Fibroblast of the conjunctiva (primary cell): ENCODE results near the gene TNFRSF12A.
"Not testable (repeated sequence)": the region's sequence is repeated elsewhere in the genome, so short reads cannot be mapped to it uniquely, and the experiment has no call there.

Experiments
- DNase-seq: peaks from one replicate; pipeline ENCODE4 v3.0.0-alpha.2; 2010; ENCODE audit warnings: low read depth

TNFRSF12A gene

DNA sequence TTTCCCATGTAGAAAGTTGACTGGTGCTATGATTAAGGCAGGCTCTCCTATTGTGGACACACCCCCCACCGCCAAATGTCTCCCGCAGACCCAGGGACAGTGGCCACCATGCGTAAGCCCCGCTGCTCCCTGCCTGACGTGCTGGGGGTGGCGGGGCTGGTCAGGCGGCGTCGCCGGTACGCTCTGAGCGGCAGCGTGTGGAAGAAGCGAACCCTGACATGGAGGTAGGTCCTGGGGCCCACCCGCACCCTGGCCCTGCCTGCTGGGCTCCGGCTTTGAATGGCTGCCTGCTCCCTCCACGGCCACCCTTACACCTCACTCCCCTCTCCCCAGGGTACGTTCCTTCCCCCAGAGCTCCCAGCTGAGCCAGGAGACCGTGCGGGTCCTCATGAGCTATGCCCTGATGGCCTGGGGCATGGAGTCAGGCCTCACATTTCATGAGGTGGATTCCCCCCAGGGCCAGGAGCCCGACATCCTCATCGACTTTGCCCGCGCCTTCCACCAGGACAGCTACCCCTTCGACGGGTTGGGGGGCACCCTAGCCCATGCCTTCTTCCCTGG lies 29.8 kb downstream of the TNFRSF12A start:
- no peak for DNase-seq

GRCh38 chr16:3050487-3050886 lies 30.3 kb downstream of the TNFRSF12A start:
- DNase-seq, result no peak

- no peak for DNase-seq
Observed at GRCh38 chr16:3051009-3051408, 30.8 kb downstream of the TNFRSF12A start.

GRCh38 chr16:3051494-3051893 lies 31.3 kb downstream of the TNFRSF12A start:
- DNase-seq, result no peak

DNA sequence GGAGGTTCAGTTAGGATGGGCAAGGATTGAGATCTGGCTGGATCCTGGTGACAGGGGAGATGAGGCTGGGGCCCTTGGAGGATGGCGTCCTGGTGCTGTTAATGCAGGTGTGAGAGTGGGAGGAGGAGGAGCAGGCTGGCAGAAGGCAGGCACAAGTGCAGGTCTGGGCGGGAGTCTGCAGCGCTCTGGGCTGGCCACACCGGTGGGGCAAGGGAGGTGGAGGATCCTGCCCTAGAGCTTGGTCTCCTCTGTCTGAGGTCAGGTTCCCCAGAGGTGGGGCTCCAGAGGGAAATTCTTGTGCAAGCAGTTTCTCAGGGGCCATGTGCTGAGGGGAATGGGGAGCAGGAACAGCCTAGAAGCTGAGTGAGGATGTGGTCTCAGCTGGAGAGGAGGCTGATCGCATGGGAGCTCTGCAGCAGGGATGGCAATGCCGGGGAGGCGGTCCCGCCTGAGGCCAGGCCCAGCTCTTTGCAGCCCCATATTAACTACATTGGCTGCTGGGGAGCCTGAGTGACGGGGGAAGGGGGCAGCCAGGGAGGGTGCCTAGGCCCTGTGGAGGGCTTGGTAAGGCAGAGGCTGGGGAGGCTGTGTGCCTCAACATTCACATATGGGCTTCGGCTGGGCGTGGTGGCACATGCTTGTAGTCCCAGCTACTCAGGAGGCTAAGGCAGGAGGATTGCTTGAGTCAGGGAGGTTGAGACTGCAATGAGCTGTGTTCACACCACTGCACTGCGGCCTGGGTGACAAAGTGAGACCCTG lies 32.6 kb downstream of the TNFRSF12A start:
- DNase-seq, result not testable (repeated sequence)

- DNase-seq, result not testable (repeated sequence)
Observed at GRCh38 chr16:3053330-3053710, 33.2 kb downstream of the TNFRSF12A start.

- no peak for DNase-seq
Observed at GRCh38 chr16:3054965-3055733, 35.0 kb downstream of the TNFRSF12A start.

DNA sequence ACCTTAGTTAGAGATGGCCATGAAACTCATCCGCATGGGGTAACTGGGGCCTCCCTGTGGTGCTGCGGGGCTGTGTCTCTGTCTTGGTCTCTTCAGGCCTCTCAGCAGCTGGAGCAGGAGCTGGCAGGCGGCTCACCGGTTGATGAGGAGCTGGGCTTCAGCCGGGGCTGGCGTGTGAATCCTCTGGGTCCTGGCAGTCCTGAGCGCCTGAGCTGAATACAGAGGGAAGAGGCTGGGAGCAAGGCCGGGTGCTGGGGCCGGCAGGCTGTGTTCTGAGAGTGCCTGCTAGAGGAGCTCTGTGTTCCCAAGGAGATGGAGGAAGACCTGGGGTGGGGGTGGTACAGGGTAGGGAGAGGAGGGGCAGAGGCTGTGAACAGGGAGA lies 35.6 kb downstream of the TNFRSF12A start:
- not testable (repeated sequence) for DNase-seq

DNA sequence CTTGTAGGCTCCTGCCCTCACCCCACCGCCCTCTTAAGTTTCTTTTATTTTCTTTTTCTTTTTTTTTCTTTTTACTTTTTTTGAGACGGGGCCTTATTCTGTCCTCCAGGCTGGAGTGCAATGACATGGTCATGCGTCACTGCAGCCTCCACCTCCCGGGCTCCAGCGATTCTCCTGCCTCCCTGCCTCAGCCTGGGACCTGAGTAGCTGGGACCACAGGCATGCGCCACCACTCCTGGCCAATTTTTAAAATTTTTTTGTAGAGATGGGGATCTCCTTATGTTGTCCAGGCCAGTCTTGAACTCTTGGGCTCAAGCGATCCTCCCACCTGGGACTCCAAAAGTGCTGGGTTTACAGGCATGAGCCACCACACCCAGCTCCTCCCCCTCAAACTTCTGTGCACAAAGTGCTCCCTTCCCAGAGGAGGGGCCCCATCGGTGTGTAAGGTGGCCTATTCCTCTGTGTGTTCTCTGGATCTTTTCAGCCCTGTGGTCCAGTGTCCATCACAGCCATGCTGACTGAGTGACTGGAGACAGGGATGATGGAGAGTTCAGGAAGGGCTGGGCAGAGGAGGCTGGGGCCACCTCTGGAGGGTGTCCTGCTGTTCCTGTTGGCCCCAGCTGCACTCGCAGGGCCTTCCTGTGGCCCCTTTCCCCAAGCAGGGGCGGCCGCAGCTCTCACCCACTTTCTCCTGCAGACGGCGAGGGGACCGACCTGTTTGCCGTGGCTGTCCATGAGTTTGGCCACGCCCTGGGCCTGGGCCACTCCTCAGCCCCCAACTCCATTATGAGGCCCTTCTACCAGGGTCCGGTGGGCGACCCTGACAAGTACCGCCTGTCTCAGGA lies 36.4 kb downstream of the TNFRSF12A start:
- no peak for DNase-seq

GRCh38 chr16:3057181-3058138 lies 37.3 kb downstream of the TNFRSF12A start:
- DNase-seq, result no peak

DNA sequence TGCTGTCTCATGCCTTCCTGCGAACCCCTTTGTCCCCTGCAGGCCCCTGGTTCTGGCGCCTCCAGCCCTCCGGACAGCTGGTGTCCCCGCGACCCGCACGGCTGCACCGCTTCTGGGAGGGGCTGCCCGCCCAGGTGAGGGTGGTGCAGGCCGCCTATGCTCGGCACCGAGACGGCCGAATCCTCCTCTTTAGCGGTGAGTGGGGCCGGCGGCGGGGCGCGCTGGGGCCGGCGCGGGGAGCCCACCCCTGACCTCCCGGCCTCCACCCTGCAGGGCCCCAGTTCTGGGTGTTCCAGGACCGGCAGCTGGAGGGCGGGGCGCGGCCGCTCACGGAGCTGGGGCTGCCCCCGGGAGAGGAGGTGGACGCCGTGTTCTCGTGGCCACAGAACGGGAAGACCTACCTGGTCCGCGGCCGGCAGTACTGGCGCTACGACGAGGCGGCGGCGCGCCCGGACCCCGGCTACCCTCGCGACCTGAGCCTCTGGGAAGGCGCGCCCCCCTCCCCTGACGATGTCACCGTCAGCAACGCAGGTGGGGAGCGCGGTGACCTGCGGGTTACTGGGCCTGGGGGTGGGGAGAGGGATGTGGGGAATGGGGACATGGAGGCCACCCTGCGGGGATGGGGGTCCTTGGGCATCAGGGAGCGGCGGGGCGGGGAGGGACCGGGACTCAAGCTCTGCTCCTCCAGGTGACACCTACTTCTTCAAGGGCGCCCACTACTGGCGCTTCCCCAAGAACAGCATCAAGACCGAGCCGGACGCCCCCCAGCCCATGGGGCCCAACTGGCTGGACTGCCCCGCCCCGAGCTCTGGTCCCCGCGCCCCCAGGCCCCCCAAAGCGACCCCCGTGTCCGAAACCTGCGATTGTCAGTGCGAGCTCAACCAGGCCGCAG lies 38.2 kb downstream of the TNFRSF12A start:
- no peak for DNase-seq

DNA sequence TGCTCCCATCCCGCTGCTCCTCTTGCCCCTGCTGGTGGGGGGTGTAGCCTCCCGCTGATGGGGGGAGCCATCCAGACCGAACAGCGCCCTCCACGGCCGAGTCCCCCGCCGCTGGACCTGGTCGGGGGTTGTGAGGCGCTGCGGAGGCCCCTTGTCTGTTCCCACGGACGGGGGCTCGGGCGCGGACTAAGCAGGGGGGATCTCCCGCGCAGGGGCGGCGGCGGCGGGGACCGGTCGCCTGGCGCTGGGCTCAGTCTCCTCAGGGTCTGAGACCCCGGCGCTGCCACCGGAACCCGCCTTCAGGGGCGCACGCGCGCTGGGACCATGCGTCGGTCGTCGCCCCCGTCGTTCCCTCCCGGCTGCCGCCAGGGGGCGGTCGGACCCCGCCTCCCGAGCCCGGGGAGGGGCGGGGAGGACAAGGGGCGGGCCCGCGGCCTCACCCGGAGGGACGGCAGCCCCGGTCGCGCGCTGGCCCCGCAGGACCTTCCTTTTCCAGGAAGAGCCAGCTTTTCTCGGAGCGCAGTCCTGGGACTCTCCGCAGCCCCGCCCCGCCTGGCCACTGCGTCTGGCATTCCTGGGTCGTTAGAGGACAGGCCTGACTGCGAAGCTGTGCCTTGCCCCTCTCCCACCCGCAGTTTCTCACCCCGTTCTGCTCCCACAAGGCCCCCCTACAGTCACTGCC lies 39.0 kb downstream of the TNFRSF12A start:
- DNase-seq, result peak; percentile 48

DNA sequence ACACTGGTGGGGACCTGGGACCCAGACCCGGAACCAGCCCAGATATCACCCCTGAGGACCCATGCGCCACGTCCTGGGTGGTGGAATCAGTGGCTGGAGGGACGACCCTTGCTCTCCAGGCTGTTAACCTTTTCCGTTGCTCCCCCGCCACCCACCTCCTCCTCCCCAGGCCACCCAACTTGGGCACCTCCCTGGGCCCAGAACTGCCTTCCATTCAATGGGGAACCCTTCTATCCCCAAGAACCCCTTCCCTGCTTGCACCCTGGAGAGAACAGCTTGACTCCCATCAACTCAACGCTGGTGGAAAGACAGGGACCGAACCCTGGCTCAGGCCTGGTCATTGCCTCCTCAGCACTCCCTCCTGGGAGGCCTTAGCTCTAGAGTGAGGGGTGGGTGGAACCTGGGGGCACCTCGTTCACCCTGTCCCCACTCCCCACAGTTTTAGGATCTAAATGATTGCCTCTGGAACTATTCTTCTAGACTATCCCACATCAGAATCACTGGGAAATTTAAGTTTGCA lies 39.6 kb downstream of the TNFRSF12A start:
- DNase-seq, result no peak

DNA sequence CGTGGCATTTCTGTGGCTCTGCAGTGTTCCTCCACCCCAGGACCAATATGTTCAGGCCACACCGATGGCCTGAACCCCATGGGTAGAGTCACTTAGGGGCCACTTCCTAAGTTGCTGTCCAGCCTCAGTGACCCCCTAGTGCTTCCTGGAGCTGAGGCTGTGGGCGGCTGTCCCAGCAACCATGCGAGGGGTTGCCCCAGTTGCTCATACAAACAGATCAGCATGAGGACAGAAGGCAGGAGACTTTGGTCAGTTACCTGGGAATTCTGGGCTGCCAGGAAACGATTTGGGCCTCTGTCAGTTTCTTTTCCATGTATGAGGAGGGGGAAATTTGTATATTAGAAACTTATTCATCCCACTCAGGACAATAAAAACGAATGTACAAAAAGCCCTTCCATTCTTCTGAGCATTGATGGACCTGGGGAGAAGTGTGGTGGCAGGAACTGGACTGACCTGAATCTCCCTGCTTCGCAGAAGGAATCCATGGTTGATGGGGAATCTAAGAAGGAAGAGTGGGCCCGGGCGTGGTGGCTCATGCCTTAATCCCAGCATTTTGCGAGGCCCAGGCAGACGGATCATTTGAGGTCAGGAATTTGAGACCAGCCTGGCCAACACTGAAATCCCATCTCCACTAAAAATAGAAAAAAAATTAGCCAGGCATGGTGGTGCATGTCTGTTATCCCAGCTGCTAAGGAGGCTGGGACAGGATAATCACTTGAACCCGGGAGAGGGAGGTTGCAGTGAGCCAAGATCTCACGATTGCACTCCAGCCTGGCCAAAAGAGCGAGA lies 40.4 kb downstream of the TNFRSF12A start:
- DNase-seq, result no peak

DNA sequence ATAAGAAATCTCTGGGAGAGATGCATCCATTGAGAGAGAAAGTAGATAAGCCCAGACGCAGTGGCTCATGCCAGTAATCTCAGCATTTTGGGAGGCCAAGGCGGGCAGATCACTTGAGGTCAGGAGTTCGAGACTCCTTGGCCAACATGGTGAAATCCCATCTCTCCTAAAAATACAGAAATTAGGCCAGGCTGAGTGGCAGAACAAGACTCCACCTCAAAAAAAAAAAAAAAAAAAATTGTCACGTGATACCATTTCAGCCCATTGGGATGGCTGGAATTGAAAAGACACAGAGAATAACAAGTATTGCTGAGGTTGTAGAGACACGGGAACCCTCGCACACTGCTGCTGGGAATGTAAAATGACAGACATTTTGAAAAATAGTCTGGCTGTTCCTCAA lies 42.4 kb downstream of the TNFRSF12A start:
- no peak for DNase-seq

GRCh38 chr16:3063625-3064386 lies 43.6 kb downstream of the TNFRSF12A start:
- DNase-seq, result no peak

GRCh38 chr16:3065069-3065741 lies 45.0 kb downstream of the TNFRSF12A start, which contains the start of gene IL32:
Gene IL32 (plus strand): TSS chr16:3065640. CDS start chr16:3065812, 172 bp downstream.
- DNase-seq, result no peak
